ENCODE results near the gene PTGER3. TPM values are rescaled to one million over a fixed set of nuclear protein-coding genes. Genes with fewer than 3 reads are reported as not detected.

The PTGER3 gene
- total RNA-seq, 4 donors from 2014 or later = 23.1 to 60.8 (median 48.8) TPM

GRCh38 chr1:70922196-70922595 is 125.4 kb downstream of the PTGER3 start:
- Histone ChIP-seq H3K4me3 (no peak overlapping the region), H3K27ac (no peak overlapping the region), H3K27me3 (no peaks in the 10 kb centered on the region), H3K36me3 (no peaks in the 10 kb centered on the region), H3K9me3 (peaks cover 5% of the 10 kb centered on the region), H3K4me1 (no peaks in the 10 kb centered on the region)
- no peak for TF ChIP-seq POLR2A (IDR thresholded peaks at IDR 0.05)
- TF ChIP-seq CTCF (IDR thresholded peaks at IDR 0.05) = no peak
- TF ChIP-seq POLR2AphosphoS5 (IDR thresholded peaks at IDR 0.05) = no peak
- no peak for TF ChIP-seq EP300 (IDR thresholded peaks at IDR 0.05)
- 56% methylated on average over 2 of the region's 2 CpGs for WGBS
- DNase-seq (ENCODE audit: low spot score in 2 of 2) = no peak

Other genes starting within 250 kb of the PTGER3 start
- 100 to 1,000 TPM in 1 of 4 donors, 10 to 100 TPM in 3; 37.4 to 164 (median 49.0) TPM for gene ZRANB2, start 33.2 kb upstream of the PTGER3 start, total RNA-seq